Right forelimb (tissue), 1 donor: ENCODE measurements around the gene AGAP5.

Experiments
- DNase-seq: peaks from one replicate; pipeline ENCODE4 v3.0.0-alpha.2; 2018

AGAP5 gene

DNA sequence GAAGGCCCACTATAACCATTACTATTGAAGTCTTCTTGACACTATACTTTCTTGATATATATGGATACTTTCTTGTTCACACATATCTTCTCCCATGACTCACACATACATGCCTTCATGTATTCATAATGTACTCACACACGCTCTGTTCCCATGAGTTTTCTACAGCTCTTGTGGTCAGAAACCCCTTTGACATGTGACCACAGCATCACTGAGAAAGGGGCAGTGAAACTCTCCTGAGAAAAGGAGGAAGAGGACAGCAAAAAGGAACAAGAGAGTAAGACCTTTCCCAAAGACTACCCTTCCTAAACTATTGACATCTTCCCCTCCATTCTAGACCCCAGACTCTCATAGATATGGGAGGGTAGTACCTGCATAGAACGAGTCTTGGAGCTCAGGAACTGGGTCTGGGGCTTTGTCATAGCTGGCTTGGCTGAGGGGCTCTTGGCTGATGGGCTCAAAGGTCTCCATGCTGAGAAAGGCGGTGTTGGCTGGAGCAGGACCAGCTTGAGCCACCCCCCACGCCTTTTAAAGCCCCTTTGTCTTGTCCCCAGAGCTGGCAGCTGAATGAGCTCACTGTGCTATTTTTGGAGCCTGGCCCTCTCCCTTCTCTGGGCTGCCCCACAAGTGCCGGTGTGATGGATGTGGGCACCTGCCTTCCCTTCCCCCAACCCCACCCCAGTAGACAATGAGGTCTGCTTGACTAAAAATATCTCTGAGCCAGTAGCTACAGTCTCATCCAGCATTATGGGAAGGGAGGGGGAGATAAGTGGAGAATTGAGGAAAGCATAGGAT, 47.2 kb downstream of the AGAP5 start:
- peak; percentile 54 for DNase-seq

DNA sequence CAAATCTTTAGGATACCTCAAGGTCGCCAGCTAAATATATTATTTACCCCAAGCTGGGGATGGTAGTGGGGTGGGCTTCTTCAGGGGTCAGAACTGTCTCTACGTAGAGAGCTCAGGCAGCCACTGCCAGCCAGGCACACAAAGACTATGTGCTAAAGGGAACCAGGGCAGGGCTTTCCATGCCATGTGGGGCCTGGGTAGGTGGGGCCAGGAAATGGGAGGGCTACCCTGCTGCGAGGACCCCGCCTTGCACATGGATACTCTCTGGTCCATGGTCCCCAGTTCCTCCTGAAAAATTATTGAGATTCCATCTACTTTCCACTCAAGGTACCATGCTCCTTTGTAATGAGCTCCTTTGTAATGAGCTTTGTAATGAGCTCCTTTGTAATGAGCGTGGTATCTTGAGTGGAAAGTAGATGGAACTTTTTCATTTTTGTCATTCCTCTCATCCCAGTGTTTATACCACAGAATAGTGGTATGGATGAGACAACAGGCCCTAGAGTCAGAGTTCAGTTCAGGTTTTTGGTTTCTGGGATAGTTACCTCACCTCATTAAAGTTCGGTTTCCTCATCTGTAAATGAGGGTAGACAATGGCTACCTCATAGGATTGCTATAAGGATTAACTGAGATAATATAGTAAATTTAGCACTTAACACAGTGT, 47.9 kb downstream of the AGAP5 start:
- DNase-seq: no peak

DNA sequence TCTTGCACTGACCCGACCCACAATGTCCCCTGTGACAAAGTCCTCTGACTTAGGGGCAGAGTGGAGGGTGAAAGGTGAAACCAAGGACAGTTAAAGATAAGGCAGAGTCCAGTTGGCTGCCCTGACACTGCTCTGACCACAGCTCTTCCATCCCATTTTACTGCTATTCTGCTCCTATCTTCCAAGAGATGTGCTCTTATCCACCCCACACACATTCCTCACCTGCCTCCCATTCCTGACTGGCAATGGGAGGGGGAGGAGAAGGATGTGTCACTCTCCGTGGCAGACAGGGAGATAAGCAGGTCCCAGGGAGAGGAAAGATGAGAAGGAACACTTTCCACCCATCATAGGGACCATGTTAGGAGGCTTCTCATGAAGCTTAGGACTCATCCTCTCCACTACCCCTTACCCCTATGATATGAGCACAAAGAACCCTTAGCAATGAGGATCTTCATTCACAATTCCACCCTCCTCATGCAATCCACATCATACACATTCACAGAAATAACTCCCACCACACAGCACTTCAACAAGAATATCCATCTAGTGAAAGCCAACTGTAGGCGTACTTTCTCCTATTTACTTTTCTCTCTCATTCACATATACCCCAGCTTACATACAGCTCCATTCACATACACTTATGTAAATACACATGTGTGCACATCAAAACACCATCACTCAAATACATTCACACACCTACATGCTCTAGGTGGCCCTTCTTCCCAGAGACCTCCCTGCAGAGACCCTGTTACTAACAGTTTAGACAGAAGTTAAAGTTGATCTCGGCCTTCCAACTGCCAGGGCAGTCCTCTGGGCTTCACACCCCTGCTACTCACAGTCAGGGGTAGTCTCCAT, 48.7 kb downstream of the AGAP5 start:
- DNase-seq: no peak

DNA sequence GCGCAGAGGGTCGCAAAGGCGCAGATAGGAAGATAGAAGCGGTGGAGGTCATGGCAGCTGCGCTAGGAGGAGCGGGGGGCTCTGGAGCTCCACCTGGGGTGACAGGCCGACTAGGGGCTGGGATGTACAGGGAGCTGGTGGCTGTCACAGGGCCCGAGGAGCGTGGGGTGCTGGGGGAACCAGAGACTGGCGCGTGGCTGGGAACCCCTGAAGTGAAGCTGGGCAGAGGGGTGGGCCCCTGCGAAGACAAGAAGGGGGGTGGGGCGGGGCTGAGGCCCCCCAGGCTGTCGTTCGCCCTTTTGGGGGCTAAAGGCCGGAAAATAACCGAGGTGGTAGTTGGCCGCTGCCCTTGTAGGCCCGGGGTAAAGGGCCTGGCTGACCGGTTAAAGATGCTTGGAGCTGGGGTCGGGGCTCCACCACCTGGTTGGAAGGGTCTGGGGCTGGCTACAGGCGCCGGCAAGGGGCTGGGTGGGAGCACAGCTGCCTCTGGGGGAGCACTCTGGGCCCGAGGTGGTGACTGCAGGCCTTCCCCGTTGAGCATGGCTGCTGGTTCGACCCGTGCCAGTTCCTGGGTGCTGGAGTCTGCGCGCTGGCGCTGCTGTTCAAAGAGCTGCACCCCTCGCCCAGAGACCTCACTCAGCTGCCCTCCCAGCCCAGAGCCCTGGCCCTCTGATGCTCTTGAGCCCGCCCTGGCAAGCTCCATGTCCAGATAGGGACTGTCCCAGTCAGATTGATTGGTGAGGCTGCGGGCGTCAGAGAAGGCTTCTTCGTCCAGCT, 49.8 kb downstream of the AGAP5 start:
- no peak for DNase-seq

DNA sequence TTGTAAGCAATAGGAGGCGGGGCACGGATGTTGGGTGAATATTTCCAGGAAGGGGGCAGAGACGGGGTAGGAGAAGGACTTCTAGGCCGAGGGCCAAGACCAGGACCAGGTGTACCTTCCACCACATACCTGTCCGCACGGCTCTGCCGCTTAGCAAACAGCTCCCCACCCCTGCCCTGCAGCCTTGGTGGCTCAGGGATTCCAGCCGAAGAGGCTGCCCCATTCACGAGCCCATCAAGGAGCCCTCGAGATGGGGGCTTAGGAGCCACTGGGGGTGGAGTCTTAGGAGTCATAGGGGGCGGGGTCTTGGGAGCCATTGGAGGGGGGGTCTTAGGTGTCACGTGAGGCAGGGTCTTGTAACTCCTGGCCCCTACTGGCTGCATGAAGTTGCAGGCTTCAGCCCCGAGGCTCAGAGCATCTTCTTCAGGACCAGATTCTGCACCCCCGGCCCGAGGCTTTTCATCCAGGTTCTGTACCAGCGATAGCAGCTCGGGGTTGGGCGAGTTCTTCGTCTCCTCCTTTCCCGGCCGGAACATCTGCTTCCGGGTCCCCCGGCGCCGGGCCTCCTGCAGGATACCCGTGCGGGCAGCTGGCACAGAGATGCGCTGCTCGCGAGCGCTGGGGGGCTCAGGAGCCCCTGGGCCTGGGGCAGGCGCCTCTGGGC, 50.6 kb downstream of the AGAP5 start:
- DNase-seq: peak; percentile 80

DNA sequence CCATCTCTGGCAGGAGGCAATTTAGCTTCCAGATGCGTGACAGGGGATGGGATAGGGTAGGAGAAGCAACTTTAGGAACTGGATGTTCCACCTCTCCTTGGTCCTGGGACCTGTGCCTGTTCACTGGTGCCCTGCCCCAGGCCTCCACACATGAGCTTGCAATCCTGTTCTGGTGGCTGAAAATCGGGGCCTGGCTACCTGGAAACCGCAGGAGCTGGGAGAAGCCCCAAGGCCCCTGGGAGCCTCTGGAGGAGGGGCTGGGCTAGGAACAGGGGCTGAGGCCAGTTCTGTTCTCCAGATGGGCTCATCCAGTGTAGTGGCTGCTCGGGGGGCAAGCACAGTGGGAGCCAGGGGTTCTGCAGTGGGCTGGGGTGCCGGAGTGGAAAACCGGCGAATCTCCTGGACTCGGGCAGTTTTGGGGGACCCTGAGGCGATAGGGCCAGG, 51.3 kb downstream of the AGAP5 start:
- DNase-seq: no peak

DNA sequence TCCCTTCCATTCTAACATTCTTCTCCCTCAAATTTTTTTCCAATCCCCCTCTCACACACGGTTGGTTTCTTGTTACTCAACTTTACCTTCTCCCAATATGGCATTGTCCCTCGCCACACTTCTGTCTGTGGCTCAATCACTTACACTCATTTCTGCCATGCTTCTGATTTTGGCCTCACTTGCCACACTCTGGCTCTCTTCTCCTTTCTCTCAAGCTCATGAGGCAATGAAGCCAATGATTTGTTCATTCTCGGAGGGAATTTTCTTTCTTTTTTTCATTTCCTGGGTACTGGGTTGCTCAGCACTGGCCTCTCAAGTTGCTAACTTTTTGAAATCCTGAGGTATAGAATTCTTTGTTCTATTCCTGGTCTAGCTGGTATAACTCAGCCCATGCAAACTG, 52.7 kb downstream of the AGAP5 start:
- DNase-seq: no peak

DNA sequence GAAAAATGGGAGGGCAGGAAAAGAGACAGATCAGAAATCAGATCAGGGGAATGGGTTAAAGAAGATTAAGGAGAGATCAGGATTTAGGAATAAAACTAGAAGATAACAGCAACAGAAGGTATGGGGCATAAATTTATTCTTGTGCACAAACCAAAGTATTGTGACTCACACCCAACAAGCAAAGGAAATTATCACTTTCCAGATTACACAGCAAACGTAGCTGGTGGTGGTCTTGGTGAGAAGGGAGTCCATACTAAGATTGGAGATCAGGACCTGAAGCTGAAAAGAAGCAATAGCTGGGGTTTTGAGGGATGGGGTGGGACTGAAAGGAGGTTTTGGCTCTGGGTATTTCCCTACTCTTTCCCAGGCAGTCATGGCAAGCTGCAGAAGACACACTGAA, 53.1 kb downstream of the AGAP5 start:
- no peak for DNase-seq

DNA sequence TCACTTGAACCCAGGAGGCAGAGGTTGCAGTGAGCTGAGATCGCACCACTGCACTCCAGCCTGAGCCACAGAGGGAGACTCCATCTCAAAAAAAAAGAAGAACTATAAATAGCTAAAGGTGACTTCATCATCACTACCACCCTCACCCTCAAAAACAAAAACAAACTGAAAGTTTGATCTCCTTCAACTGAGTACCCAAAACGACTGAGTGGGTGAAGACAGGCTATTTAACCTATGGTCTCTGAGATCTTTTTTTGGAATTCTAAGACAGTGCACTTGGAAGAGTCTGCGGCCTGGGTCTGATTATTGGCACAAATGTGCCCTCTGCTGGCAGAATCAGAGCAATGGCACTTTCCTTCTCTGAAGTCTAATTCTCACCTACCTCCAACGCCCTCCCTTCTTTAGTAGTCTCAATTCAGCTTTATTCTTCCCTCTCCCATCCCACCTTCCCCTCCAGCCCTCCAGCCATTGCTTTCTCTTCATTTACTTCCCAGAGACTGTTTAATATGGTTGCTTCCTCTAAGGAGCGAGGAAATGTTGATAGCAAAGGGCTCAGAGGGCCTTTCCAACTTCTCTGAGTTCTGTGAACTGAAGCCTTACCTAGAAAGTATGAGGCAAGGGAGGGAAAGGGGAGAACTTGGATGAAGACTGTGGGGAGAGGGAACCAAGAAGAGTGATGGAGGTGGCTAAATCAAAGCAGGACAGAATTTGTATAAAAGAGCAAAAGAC, 53.7 kb downstream of the AGAP5 start:
- peak; percentile 78 for DNase-seq

DNA sequence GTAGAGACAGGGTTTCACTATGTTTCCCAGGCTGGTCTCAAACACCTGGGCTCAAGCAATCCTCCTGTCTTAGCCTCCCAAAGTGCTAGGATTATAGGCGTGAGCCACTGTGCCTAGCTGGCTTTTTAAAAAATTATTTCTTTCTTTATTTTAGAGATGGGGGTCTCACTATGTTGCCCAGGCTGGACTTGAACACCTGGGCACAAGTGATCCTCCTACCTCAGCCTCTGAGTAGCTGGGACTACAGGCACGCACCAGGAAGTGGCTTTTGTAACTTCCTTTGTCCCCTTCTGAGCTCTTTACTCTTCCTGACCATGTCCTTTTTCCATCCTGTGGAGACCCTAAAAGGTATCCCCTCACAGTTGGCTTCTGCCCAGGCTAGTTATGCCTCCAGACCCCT, 54.5 kb downstream of the AGAP5 start:
- no peak for DNase-seq

DNA sequence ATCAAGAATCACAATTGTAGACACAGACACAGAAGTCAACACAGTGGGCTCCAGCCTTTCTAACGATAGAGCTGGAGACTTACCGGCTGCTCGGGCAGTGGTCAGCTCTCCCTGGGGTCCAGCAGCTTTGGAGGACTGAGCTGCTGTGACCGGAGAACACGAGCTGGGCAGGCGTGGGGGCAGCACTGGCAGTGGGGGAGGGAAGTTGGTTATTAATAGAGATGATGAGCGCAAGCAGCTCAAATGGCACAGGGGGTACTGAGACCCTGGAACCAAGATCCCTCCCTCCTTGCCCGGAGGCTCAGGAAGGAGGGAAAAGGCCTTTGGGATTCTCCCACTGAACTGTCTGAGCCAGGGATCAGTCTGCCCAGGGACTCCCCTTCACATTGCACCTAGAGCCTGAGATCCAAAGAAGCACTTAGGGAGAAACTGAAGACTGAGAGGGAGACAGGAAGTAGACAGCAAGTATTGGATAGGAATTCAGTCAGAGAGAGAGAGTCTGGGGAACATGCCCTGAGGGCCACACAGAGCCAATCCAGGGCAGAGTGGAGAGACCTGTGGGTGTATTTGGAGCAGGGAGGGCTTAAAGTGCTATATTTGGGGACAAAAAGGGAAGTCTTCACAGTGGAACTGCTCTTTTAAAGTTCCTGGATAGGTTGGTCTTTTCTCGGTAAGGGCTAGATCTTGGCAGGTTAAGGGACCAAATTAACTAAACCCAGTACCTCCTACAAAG, 56.4 kb downstream of the AGAP5 start, which contains the start of gene MYOZ1:
TSS of gene MYOZ1 (minus strand) at position 147 of the 733 bp plus-strand sequence. CDS start 1,457 bp downstream, outside the sequence.
- no peak for DNase-seq

DNA sequence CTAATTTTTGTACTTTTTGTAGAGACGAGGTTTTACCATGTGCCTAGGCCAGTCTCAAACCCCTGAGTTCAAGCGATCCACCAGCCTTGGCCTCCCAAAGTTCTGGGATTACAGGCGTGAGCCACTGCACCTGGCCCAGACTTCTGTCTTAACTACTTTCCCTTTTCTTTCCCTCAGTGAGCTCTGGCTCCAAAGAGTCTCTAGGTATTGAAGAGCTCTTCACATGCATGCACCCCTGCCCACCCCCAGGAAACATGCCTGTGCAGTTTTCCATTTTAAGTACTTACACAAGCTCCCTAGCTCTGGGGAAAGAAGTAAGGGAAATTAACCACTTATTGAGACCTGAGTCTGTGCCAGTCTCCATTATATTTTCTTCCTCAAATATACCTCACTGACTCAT, 58.6 kb downstream of the AGAP5 start:
- DNase-seq: no peak

DNA sequence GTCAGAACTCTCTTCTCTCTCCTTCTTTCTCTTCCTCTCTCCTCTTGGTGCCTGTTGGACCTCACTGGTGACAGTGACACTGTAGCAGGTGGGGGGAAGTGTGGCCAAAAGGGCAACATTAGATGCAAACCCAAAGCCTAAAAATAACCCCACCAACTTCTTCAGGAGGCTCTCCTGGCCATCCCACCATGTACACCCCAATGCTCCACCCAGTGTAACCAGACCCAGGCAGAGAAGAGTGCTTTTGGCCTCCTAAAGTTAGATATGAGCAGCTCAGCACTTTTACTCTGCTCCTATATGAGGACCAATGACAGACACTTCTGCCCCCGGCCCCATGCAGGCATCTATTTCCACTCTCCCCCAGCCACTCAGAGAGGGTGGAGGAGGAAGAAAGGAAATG, 62.1 kb downstream of the AGAP5 start:
- no peak for DNase-seq

DNA sequence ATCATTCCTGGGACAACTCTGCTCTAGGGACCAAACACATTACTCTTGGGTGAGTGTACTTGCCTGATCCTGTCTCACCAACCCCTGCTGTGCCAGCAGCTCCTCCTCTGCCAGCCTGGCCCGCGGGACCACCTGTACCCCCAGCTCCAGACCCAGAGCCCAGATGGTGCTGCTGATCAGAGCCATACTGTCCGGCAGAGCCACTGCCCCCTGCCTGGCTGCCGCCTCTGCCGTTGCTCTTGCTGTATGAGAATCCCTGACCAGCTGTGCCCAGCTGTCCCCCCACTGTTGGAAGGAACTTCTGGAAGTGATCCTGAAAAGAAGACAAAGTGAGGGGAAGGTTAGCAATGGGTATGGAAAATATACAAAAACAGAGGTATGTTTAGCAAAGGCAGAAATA, 63.5 kb downstream of the AGAP5 start:
- DNase-seq: no peak

DNA sequence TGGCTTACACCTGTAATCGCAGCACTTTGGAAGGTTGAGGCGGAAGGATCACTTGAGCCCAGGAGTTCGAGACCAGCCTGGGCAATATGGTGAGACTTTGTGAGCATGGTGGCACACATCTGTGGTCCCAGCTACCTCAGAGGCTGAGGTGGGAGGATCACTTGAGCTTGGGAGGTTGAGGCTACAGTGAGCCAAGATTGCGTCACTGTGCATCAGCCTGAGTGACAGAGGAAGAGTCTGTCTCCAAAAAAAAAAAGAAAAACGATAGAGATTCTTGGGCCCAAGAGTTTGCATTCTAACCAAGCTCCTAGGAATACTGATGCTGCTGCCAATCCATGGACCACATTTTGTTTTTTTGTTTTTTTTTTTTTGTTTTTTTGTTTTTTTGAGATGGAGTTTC, 68.7 kb downstream of the AGAP5 start:
- no peak for DNase-seq

DNA sequence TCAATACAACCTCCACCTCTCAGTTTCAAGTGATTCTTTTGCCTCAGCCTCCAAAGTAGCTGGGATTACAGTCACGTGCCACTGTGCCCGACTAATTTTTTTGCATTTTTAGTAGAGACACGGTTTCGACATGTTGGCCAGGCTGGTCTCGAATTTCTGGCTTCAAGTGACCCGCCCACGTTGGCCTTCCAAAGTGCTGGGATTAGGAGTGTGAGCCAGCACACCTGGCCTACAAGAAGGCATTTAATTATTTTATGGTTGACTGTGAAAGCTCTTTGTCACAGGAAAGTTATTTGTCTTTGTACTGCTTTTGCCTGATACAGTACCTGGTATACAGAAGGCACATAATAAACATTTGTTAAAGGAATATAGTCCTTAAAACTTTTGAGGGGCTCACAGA, 69.5 kb downstream of the AGAP5 start:
- no peak for DNase-seq

DNA sequence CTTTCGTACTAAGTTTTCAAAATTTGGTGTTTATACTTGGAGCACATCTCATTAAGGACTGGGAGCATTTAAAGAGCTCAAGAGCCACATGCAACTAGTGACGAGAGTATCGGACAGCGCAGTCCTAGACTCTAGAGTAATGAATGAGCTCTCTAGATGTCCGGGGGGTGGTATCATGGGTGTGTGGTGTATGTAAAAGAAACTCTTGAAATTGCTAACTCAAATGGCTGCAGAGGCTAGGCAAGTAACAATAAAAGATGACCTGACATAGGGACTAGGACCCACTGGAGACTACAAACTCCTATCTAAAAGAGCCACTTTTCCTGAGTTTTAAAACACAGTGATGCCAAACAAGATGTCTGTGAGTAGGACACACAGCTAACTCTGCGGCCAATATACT, 70.6 kb downstream of the AGAP5 start:
- DNase-seq: no peak

DNA sequence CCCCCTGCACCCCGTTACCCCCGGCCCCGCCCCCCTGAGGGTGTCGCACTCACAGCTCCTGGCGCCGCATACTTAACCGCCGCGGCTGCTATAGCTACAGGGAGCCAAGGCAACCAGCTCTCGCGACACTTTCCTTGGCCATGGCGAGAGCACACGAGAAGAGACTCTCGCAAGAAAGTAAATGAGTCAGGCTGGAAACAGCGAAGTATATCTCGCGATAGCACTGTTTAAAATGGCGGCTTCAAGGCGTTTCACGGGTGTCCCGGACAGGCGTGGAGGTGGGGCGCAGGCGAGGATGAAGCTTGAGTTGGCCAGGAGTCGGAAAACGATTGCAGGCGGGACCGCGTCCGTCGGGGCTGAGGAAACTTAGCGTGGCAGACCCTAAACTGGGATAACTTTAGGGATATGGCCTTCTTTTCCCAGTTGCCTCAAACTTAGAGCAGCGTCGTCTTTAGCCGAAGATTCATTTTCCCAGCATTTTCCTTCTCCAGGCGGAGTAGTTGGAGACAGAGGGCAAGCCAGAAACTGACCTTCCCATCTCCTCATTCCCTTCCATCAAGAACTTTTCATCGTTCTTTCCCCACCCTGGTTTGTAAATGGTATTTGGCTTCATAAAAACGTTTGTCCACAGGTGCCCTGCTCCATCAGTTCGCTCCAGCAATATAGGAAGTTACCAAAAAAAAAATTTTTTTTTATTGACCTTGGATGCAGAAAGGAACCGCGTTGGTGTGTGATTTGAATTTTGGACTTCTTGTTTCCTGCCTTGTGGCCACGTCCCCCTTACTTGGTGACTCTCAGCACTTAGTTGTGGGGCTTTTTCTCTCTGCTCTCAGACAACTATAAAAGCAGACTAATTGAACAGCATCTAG, 71.8 kb downstream of the AGAP5 start:
- DNase-seq: peak; percentile 96
